ENCODE results near the gene TXNDC15.
"Not testable (repeated sequence)": the region's sequence is repeated elsewhere in the genome, so short reads cannot be mapped to it uniquely, and the experiment has no call there.

DNA sequence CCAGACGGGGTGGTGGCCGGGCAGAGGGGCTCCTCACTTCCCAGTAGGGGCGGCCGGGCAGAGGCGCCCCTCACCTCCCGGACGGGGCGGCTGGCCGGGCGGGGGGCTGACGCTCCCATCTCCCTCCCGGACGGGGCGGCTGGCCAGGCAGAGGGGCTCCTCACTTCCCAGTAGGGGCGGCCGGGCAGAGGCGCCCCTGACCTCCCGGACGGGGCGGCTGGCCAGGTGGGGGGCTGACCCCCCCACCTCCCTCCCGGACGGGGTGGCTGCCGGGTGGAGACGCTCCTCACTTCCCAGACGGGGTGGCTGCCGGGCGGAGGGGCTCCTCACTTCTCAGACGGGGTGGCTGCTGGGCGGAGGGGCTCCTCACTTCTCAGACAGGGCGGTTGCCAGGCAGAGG, 7.5 kb downstream of the TXNDC15 start:
- TF ChIP-seq, protein P1, sequence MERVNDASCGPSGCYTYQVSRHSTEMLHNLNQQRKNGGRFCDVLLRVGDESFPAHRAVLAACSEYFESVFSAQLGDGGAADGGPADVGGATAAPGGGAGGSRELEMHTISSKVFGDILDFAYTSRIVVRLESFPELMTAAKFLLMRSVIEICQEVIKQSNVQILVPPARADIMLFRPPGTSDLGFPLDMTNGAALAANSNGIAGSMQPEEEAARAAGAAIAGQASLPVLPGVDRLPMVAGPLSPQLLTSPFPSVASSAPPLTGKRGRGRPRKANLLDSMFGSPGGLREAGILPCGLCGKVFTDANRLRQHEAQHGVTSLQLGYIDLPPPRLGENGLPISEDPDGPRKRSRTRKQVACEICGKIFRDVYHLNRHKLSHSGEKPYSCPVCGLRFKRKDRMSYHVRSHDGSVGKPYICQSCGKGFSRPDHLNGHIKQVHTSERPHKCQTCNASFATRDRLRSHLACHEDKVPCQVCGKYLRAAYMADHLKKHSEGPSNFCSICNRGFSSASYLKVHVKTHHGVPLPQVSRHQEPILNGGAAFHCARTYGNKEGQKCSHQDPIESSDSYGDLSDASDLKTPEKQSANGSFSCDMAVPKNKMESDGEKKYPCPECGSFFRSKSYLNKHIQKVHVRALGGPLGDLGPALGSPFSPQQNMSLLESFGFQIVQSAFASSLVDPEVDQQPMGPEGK (CRISPR knock-in tag; IDR thresholded peaks at IDR 0.05; ENCODE audit: borderline replicate concordance): not testable (repeated sequence)
- not testable (repeated sequence) for TF ChIP-seq ZC3H10 (CRISPR knock-in tag; IDR thresholded peaks at IDR 0.05); SNAI2 (CRISPR knock-in tag; IDR thresholded peaks at IDR 0.05); ZNF565 (CRISPR knock-in tag; conservative IDR thresholded peaks at IDR 0.05; ENCODE audit: low read depth)
